Measurements from ENCODE around the gene CACNA2D3. TPM values are rescaled to one million over a fixed set of nuclear protein-coding genes. Genes with fewer than 3 reads are reported as not detected.

CACNA2D3 gene
- total RNA-seq, 1 donor from 2014 or later: 10.0 TPM

DNA sequence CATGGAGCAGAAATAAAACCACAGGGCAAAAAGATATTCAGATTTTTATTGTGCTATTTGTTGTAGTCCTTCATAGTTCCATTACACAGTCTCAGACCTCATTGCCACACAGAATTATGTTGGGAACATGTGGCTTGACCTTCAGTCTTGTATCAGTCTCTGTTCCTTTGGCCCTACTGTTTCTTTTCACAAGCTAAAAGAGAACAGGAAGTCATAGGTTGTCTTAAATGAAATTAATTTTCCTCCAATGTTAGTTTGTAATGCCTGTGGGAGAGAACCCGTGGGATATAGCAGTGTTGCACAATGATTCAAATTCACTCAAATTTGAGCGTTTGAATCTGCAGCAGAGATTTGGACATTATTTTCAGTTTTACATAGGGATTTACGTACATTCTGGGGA is 445.6 kb downstream of the CACNA2D3 start:
- Mint-ChIP-seq H3K9me3 (ENCODE audit: unreplicated experiment) (no peaks in the 10 kb centered on the region), H3K27ac (ENCODE audit: unreplicated experiment) (no peak overlapping the region), H3K36me3 (ENCODE audit: unreplicated experiment) (no peaks in the 10 kb centered on the region), H3K4me1 (ENCODE audit: low read depth, unreplicated experiment) (peaks cover 7% of the 10 kb centered on the region), H3K27me3 (ENCODE audit: unreplicated experiment) (peaks cover 1% of the 10 kb centered on the region), H3K4me3 (ENCODE audit: unreplicated experiment) (no peak overlapping the region)
- DNase-seq: no peak
- TF ChIP-seq, protein P1, sequence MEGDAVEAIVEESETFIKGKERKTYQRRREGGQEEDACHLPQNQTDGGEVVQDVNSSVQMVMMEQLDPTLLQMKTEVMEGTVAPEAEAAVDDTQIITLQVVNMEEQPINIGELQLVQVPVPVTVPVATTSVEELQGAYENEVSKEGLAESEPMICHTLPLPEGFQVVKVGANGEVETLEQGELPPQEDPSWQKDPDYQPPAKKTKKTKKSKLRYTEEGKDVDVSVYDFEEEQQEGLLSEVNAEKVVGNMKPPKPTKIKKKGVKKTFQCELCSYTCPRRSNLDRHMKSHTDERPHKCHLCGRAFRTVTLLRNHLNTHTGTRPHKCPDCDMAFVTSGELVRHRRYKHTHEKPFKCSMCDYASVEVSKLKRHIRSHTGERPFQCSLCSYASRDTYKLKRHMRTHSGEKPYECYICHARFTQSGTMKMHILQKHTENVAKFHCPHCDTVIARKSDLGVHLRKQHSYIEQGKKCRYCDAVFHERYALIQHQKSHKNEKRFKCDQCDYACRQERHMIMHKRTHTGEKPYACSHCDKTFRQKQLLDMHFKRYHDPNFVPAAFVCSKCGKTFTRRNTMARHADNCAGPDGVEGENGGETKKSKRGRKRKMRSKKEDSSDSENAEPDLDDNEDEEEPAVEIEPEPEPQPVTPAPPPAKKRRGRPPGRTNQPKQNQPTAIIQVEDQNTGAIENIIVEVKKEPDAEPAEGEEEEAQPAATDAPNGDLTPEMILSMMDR (IDR thresholded peaks at IDR 0.05; ENCODE audit: partially characterized antibody, unreplicated experiment): no peak

DNA sequence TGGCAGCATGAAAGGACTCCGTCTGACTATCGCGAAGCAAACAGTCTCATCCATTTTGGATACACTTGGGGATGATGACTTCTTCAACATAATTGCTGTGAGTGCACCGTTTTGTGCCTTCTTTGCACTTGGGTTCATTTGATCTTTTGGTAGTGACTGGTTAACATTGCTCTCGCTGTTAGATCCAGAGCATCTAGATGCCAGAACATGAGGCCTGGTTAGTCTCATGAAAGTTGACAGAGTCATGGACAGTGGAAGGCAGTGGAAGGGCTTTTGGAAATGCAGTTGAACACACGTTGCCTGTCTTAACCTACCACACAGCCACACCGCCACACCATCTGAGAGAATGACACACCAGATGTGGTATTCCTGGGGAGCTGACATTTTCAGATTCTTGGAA is 447.7 kb downstream of the CACNA2D3 start:
- DNase-seq: no peak
- Mint-ChIP-seq H3K27ac (ENCODE audit: unreplicated experiment) (no peak overlapping the region), H3K36me3 (ENCODE audit: unreplicated experiment) (no peaks in the 10 kb centered on the region), H3K4me3 (ENCODE audit: unreplicated experiment) (no peak overlapping the region), H3K27me3 (ENCODE audit: unreplicated experiment) (no peaks in the 10 kb centered on the region), H3K9me3 (ENCODE audit: unreplicated experiment) (no peaks in the 10 kb centered on the region), H3K4me1 (ENCODE audit: low read depth, unreplicated experiment) (no peaks in the 10 kb centered on the region)
- TF ChIP-seq, protein P1 (IDR thresholded peaks at IDR 0.05; ENCODE audit: partially characterized antibody, unreplicated experiment): no peak

DNA sequence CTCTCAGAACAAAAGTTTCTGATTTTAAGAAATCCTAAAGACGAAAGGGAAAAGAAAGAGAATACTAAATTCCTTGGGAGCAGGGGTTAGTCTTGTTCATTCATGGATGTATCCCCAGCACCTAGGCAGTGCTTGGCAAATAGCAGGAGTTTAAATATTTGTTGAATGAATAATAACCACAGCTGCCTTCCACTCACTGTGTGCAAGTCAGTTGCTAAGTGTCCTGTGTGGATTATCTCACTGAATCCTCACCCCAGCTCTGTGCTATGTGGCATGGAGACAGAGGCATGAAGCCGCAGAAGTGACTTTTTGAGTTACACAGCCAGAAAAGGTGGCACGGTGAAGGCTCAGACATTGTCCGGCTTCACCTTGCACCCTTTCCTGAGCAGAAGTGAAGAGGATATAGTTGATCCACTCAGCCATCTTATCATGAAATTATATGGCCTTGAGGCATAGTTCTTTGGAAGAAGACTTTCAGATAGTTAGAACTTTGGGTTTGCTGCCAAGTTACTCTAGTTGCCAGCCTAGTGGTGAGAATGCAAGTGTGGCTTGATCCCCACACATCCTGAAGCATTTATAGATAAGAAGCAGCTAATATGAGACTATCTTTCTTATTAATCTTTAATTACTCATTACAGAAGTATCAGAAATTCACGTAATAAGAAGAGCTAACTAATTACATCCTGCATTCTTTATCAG is 450.0 kb downstream of the CACNA2D3 start:
- DNase-seq: no peak
- Mint-ChIP-seq H3K27me3 (ENCODE audit: unreplicated experiment) (no peaks in the 10 kb centered on the region), H3K4me3 (ENCODE audit: unreplicated experiment) (no peak overlapping the region), H3K9me3 (ENCODE audit: unreplicated experiment) (no peaks in the 10 kb centered on the region), H3K36me3 (ENCODE audit: unreplicated experiment) (no peaks in the 10 kb centered on the region), H3K27ac (ENCODE audit: unreplicated experiment) (no peak overlapping the region), H3K4me1 (ENCODE audit: low read depth, unreplicated experiment) (no peaks in the 10 kb centered on the region)
- TF ChIP-seq, protein P1 (IDR thresholded peaks at IDR 0.05; ENCODE audit: partially characterized antibody, unreplicated experiment): no peak

DNA sequence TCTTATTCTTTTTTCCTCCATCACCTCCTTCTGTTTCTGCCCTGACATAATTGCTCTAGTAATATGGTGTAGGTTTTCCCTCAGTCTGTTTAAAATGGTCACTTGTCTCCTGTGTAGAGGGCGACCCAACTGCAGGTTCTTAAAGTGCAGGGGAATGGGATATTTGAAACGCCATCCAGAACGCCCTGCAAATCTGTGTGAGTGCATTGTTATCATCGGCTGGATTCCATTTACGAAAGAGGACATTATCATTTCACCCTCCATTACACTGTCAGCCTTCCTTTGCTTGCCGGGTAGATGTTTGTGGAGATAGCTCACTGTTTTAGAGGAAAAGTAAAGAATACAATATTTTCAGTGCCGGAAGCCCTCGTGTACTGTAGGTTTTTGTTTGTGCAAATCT is 451.5 kb downstream of the CACNA2D3 start:
- H3K27ac Mint-ChIP-seq (ENCODE audit: unreplicated experiment): no peak overlapping the region
- no peaks in the 10 kb centered on the region for H3K36me3 Mint-ChIP-seq (ENCODE audit: unreplicated experiment)
- no peak for DNase-seq
- H3K4me3 Mint-ChIP-seq (ENCODE audit: unreplicated experiment): no peak overlapping the region
- TF ChIP-seq, protein P1 (IDR thresholded peaks at IDR 0.05; ENCODE audit: partially characterized antibody, unreplicated experiment): no peak
- H3K4me1 Mint-ChIP-seq (ENCODE audit: low read depth, unreplicated experiment): no peaks in the 10 kb centered on the region
- H3K9me3 Mint-ChIP-seq (ENCODE audit: unreplicated experiment): no peaks in the 10 kb centered on the region
- no peaks in the 10 kb centered on the region for H3K27me3 Mint-ChIP-seq (ENCODE audit: unreplicated experiment)

- Mint-ChIP-seq H3K9me3 (ENCODE audit: unreplicated experiment) (no peaks in the 10 kb centered on the region), H3K4me3 (ENCODE audit: unreplicated experiment) (no peak overlapping the region), H3K36me3 (ENCODE audit: unreplicated experiment) (no peaks in the 10 kb centered on the region), H3K4me1 (ENCODE audit: low read depth, unreplicated experiment) (no peaks in the 10 kb centered on the region), H3K27ac (ENCODE audit: unreplicated experiment) (no peak overlapping the region), H3K27me3 (ENCODE audit: unreplicated experiment) (no peaks in the 10 kb centered on the region)
- no peak for DNase-seq
- TF ChIP-seq, protein P1 (IDR thresholded peaks at IDR 0.05; ENCODE audit: partially characterized antibody, unreplicated experiment): no peak
These were observed 452.7 kb downstream of the CACNA2D3 start for GRCh38 chr3:54574906-54575617.
